GM08714 (cell line): ENCODE measurements around the gene SYNGR3.

Experiments used
- H3K4me3 ChIP-seq: fragments of 200-500 bp; sonication (Bioruptor generic); 2 replicates; pipeline ENCODE4 v1.5.1; 2014; ENCODE audit warnings: mild to moderate bottlenecking, low read length, inconsistent platforms
- ZNF274 ChIP-seq: IDR thresholded peaks from 2 replicates; pipeline ENCODE4 v1.6.1; 2012; ENCODE audit warnings: mild to moderate bottlenecking, low read depth, low read length

Gene SYNGR3

DNA sequence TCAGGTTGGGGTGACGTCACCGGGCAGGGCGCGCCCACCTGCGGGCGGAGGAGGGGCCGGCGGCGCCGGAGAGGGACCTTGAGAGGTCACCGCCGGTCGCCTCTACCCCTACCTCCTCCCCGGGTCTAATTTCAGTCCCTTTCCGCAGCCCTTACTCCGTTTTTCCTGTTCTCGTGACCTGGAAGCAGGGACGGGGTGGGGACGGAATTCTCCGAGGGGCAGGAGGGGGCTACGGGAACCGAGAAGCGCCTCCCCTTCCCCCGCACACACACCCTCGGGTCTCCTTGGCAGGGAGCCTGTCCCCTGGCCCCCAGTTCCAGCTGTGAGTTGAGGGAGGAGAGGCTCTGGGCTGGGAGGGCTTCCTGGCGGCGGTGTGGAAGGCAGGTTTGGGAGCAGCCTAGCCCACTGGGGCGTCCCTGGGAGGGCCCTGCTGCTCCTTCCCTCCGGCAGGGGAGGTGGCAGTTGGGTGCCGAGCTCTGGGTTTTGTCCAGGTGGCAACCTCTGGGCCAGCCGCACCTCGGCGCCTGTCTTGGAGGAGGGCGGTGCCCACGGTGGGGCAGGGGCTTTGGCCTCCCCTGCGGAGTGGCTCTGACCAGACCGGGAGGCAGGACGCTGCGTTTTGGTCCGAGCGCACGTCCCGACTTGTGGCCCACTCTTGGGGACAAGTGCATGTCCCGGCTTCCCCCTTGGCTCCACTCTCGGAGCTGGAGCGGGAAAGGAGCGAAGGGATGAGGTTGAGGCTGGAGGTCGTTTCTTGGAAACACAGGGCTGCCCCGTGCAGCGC, 773 bp downstream of the SYNGR3 start:
- peak overlapping the region; percentile 44; the same call in 1 of the 2 replicates for H3K4me3 ChIP-seq
- no peak for TF ChIP-seq ZNF274

DNA sequence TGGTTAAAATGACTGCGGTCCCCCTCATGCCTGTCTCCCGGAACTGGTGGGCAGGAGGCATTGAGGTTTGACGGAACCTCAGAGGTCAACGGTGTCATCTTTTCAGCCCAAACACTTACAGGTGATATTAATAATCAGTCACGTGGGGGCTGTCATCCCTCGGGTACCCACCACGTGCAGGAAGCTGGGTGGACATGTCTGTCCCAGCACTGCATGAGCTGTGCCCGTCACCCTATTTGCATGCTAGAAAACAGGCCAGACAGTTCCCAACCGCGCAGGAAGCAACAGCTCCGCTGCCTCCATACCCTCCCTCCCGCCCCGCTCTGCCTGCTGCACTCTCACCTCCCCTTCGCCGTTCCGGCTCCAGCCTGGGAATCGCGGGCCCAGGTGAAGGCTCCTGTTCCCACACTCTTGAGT, 1.4 kb downstream of the SYNGR3 start:
- TF ChIP-seq ZNF274: no peak
- peak overlapping the region; percentile 52; the same call in 1 of the 2 replicates for H3K4me3 ChIP-seq

DNA sequence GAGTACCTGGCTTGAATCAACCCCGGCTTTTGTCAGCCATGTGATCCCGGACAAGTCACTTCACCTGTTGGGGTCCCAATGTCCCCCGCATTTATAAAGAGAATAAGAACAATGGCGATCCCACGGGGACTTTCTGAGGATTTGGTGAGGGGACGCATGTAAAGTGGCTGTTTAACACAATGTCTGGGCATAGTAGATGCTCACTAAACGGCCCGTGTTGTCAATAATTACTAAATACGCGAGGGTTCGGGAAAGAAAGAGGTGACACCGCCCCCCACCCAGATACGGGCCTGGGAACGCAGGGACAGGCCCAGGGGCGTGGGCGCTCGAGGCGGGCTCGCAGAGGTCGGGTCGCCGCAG, 1.8 kb downstream of the SYNGR3 start:
- TF ChIP-seq ZNF274: no peak
- peak overlapping the region; percentile 52; the same call in 1 of the 2 replicates for H3K4me3 ChIP-seq

DNA sequence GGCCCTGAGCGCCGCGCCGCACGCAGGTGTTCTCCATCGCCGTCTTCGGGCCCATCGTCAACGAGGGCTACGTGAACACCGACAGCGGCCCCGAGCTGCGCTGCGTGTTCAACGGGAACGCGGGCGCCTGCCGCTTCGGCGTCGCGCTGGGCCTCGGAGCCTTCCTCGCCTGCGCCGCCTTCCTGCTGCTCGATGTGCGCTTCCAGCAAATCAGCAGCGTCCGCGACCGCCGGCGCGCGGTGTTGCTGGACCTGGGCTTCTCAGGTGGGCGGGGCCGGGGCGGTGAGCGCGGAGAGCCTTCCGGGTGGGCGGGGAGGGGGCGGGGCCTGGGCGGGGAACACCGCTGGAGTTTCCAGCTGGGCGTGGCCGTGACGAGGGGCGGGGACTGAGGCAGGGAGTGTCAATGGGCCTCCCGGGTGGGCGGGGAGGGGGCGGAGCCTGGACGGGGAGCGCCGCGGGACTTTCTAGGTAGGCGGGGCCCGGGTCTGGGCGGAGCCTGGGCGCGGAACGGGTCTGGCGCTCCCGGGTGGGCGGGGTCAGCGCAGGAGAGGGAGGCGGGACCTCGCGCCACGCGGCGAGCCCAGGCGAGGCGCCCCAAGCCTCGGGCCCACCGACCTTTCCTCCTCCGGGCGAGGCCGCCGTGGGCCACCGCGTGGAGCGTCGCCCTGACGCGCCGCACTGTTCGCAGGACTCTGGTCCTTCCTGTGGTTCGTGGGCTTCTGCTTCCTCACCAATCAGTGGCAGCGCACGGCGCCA, 2.4 kb downstream of the SYNGR3 start:
- peak overlapping the region; percentile 52; the same call in 1 of the 2 replicates for H3K4me3 ChIP-seq
- no peak for TF ChIP-seq ZNF274

DNA sequence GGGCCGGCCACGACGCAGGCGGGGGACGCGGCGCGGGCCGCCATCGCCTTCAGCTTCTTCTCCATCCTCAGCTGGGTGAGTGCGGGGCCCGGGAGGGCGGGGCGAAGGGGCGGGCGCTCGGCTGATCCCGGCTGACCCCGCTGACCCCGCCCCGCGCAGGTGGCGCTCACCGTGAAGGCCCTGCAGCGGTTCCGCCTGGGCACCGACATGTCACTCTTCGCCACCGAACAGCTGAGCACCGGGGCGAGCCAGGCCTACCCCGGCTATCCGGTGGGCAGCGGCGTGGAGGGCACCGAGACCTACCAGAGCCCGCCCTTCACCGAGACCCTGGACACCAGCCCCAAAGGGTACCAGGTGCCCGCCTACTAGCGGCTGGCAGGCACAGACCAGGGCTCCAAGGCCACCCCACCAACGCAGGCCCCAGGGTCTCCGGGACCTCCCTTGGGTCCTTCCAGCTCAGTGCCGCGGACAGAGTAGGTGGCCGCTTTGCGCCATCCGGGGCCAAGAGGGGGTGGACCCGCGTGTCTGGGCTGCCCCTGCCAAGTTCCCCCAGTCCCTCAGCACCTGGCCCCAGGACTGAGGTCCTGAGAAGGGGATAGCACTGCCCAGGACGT, 3.0 kb downstream of the SYNGR3 start:
- no peak overlapping the region; the same call in 1 of the 2 replicates for H3K4me3 ChIP-seq
- no peak for TF ChIP-seq ZNF274

DNA sequence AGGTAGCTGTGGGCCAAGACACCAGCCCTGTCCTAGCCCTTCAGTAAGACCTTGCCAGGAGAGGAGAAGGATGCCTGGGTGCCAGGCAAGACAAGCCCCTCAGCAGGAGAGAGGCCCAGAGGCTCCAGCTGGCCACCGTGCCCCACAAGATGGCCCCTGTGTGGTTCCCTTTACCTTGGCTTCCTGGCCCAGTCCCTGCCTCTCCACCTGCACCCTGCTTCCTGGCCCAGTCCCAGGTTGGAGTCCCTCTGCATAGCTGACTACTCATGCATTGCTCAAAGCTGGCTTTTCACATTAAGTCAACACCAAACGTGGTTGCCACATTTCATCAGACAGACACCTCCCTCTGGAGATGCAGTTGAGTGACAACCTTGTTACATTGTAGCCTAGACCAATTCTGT, 4.0 kb downstream of the SYNGR3 start:
- no peak for TF ChIP-seq ZNF274
- no peak overlapping the region for H3K4me3 ChIP-seq

DNA sequence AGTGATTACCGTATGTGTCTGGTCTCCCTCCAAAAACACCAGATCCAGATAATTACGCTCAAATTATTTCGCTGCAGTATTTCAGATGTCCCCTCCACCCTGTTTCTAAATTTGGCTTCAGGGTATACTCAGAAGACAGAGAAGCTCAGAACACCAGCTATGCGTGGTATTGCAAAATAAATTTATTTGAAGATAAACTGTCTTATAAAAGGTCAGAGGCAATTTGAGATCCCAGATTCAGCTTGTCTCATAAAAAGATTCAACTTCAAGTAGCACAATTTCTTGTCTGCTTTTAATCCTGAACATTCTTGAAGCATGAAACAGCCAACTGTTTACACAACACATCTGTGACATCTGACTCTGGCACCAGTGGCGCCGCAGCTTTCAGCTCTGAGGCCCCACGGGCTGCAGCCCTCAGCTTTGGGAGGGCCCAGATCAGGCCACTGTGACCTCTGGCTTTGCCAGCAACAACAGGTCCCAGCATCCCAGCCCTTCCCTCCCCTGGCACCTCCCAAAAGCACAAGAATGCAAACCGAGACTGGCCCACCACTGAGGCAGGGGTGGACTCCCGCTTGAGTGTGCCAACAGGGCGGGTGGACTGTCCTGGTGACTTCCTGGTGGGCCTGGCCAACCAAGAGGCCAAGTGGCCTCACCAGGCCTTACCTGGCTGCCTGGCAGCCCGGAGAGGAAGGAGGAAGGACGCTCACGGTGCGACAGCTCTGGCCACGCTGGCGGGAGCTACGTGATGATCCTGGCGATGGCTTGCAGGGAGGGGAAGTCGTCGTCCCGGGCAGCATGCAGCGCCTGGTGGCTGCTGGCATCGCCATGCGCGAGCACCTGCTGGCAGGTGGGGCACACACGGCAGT, 8.0 kb downstream of the SYNGR3 start:
- no peak for TF ChIP-seq ZNF274
- H3K4me3 ChIP-seq: no peak overlapping the region

DNA sequence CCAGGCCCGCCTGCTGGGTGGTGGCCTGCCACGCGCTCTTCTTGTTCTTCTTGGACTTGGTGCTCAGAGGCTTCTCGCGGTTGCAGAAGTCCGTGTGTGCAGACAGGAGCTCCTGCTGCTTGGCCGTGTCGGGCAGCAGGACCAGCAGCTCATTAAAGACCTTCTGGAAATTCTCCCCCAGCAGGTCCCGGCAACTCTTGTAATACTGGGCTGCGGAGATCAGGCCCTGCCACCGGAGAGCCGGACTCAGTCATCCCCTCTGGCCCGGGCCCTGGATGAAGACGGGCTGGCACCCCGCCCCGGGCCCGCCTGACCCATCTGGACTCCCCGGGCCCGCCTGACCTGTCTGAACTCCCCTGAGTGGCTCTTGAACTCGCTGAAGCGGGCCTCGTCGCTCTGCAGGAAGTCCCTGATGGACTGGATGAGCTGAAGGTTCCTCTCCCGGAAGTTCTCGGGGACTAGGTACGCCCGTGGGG, 8.6 kb downstream of the SYNGR3 start:
- H3K4me3 ChIP-seq: no peak overlapping the region
- no peak for TF ChIP-seq ZNF274

DNA sequence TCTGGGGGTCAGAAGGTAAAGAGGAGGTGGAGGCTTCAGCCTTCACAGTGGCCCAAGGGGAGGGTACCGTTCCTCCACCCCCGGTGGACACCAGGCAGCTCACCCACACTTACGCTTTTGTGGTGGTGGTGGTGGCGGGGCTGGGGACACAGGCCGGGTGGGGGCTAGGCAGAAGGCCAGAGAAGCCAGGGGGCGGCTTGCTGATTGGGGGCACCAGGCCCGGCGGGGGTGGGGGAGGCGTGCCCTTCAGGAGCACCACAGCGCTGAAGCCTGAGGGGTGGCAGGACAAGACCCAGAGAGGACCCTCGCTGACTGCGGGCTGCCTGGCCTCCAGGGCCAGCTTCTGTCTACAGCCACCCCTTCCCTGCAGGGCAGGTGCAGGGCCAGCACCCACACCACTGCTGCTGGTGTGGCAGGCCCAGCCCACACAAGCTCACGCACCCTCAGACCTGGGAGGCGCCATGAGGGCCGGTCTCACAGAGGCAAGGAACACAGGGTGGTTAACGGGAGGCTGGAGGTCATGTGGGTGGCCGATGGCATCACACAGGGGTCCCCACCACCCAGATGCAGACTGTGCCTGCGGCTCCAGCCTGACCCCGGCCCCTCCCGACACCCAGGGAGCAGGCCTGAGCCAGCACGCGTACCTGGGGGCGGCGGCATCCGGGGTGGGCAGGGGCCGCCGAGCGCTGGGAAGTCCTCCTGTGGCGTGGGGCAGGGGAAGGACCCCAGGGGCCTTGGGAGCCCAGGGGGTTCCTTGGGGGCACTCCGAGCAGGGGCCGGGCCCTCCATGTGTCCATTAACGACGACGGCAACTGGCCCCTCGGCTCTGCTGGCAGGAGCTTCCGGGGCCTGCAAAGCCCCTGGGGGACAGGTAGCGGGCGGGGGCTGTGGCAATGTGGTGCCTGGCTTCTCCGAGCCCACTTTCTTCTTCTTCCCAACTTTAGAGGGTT, 9.4 kb downstream of the SYNGR3 start:
- TF ChIP-seq ZNF274: no peak
- no peak overlapping the region for H3K4me3 ChIP-seq

DNA sequence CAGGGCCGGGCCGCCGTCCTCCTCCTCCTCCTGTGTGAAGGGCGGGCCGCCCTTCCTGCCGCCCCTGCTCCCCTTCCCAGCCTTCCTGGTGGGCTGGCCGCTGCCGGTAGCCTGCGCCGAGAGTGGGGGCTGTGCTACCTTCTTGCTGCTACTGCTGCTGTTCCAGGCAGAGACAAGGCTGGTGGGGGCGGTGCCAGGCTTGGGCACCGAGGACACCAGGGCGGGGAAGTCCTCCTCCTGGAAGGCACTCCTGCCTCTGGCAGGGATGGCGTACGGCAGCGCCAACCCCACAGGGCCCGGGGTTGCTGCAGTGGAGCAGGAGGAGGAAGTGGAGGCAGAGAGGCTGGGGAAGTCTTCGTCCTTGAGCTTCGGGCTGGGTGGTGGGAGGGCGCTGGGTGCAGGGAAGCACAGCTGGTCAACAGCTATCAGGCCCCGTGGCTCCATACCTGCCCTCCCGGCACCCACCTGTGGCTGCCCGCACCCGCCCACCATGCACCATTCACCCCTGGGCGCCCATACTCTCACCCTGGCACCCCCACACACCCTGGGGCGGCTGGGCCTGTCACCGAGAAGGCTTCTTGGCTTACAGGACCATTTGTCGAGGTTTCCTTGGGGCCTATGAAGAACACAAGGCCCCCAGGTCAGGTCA, 10.2 kb downstream of the SYNGR3 start:
- no peak overlapping the region for H3K4me3 ChIP-seq
- TF ChIP-seq ZNF274: no peak

DNA sequence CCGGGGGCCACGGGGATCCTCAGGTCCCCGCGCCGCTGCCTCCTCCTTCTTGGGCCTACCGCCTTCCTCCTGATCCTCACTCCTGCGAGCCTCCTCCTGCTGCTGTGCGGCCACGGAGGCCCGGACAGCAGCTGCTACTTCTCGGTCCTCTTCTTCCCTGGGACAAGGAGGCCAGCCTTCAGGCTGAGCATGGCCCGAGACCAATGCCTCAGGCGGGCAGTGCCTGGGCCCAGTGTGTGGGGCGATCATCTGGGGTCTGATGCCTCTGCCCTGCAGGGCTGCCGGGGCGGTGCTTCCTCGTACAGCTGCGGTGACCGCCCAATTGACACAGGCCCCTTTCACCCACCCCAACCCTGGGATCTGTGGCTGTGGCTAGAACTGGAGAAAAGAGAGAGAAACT, 11.3 kb downstream of the SYNGR3 start:
- no peak overlapping the region for H3K4me3 ChIP-seq

More for the DNA sequence above, 11.3 kb downstream of the SYNGR3 start:
- no peak for TF ChIP-seq ZNF274
